Fibroblast of lung (primary cell): ENCODE results near the gene POLR2J3. TPM values are rescaled to one million over a fixed set of nuclear protein-coding genes. Genes with fewer than 3 reads are reported as not detected.
"Not testable (repeated sequence)": the region's sequence is repeated elsewhere in the genome, so short reads cannot be mapped to it uniquely, and the experiment has no call there.

Source experiments
- DNase-seq, 2 donors: peaks; one replicate each; pipeline versions ENCODE4 v3.0.0 to v3.0.0-alpha.2; 2010; ENCODE audit warnings: low read depth in 2 of 2
- H2AFZ ChIP-seq: 2 replicates; pipeline ENCODE4 v1.5.1; 2012; ENCODE audit warnings: low read length, control low read depth, inconsistent platforms
- H3K27ac ChIP-seq: 2 replicates; pipeline ENCODE4 v1.5.1; 2011; ENCODE audit warnings: low read length, control low read depth; ENCODE audit not compliant: insufficient read depth
- H3K27me3 ChIP-seq: 2 replicates; pipeline ENCODE4 v1.5.1; 2011; ENCODE audit warnings: mild to moderate bottlenecking, low read length; ENCODE audit not compliant: control insufficient read depth, insufficient read depth
- H3K36me3 ChIP-seq: 2 replicates; pipeline ENCODE4 v1.5.1; 2011; ENCODE audit warnings: low read length; ENCODE audit not compliant: control insufficient read depth, insufficient read depth
- H3K4me1 ChIP-seq: 2 replicates; pipeline ENCODE4 v1.5.1; 2011; ENCODE audit warnings: low read length; ENCODE audit not compliant: control insufficient read depth, insufficient read depth; ENCODE audit errors: extremely low read depth
- H3K4me2 ChIP-seq: 2 replicates; pipeline ENCODE4 v1.5.1; 2011; ENCODE audit warnings: low read length, control low read depth; ENCODE audit not compliant: insufficient read depth; ENCODE audit errors: extremely low read depth
- H3K4me3 ChIP-seq, 4 experiments: fragments of 200-600 bp in 1 of 4; sonication (generic) in 1 of 4; replicated peaks in 1 of 4; 2 replicates each; pipeline ENCODE4 v1.5.1; 2011 to 2016; ENCODE audit warnings: low read length in 4 of 4, low read depth in 3 of 4, mild to moderate bottlenecking in 3 of 4, control low read depth in 2 of 4, inconsistent platforms in 1 of 4, mixed read lengths in 1 of 4; ENCODE audit not compliant: insufficient read depth in 1 of 4; ENCODE audit errors: control extremely low read depth in 1 of 4
- H3K79me2 ChIP-seq: 2 replicates; pipeline ENCODE4 v1.5.1; 2012; ENCODE audit warnings: mild to moderate bottlenecking, low read length, inconsistent platforms; ENCODE audit not compliant: control insufficient read depth, insufficient read depth
- H3K9ac ChIP-seq: 2 replicates; pipeline ENCODE4 v1.5.1; 2011; ENCODE audit warnings: mild to moderate bottlenecking, low read length, control low read depth; ENCODE audit not compliant: insufficient read depth
- H3K9me3 ChIP-seq: 2 replicates; pipeline ENCODE4 v1.5.1; 2012; ENCODE audit warnings: low read depth, low read length; ENCODE audit not compliant: control insufficient read depth, insufficient read depth
- H4K20me1 ChIP-seq: 2 replicates; pipeline ENCODE4 v1.5.1; 2011; ENCODE audit warnings: low read length; ENCODE audit not compliant: control insufficient read depth, insufficient read depth; ENCODE audit errors: extremely low read depth
- polyA plus RNA-seq, 2 donors: library from polyadenylated mRNA; depleted of rRNA in 1 of 2; stranded (reverse) in 1 of 2; unstranded in 1 of 2; fragments of >200 nt; gene quantifications; 2 replicates each; pipeline ENCODE4 v1.2.1, GENCODE V29; 2011 to 2012; ENCODE audit warnings: missing spikeins in 1 of 2
- total RNA-seq: library from RNA; depleted of rRNA; stranded (reverse); fragments of >200 nt; gene quantifications from 2 replicates; pipeline ENCODE4 v1.2.1, GENCODE V29; 2014

Gene POLR2J3
- total and polyA plus RNA-seq, 2 donors (not counting 1 experiment from before 2014, with no cell fraction given): 28.6 to 29.3 TPM

DNA sequence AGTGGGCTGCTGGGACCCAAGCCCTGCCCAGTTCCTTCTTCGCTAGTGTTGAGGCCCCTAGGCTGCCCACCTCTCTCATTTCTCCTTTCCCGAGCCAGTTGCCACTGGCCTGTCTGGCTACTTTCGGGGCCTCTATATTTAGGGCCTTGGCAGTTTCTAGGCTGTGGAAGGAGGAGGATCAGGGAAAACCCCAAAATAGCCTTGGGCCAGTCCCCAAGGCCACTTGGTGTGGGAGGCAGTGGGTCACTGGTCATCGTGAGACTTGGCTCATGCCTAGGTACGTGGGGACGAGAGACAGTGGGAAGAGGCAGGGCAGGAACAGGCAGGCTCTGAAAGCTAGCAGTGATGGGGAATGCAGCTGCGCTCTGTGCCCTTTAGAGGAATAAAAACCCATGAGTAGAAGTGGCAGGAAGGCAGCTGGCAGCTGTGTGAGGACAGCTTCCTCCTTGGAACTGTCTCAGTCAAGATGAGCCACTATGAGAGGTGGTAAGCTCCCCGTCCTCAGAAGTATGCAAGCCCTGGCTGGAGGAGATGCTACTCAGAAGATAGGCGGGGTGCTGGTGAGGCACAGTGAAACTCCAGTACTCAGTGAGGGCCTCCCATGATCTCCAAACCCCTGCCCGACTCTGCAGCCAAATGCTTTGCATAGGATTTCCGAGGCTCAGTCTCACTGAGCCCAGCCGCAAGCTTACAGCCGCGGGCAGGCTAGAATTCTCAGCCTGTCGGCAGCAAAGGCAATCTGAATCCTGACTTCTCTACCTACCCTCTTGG lies 41.4 kb upstream of the POLR2J3 start:
- not testable (repeated sequence) for H2AFZ ChIP-seq, H3K4me3 ChIP-seq, H3K27ac ChIP-seq

DNA sequence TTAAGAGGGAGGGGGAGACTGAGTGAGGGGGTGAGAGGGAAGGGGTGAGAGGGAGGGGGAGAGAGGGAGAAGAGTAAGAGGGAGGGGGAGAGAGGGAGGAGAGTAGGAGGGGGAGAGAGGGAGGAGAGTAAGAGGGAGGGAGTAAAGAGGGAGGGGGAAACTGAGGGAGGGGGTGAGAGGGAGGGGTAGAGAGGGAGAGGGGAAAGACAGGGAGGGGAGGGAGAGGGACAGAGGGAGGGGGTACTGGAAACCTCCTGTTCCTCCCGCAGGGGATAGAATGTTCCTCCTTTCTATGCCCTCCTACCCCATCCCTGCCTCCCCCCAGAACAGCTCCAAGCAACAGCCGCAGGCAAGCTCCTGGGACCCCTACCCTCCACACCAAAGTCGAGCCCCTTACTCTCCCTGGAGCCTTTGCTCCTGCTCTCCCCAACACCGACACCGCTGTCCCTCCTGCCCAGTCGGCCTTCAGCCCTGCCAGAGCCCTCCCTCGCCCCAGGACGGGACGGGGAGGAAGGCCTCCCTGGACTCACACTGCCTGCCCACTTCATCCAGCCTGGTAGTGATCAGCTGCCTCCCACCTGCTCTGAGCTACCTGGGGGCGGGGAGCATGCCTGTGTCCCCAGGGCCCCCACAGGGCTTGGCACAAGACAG lies 39.4 kb upstream of the POLR2J3 start:
- peak overlapping the region in 1 of 4 experiments; percentile 14 for H3K4me3 ChIP-seq
- H3K4me2 ChIP-seq, H3K9ac ChIP-seq, H3K27ac ChIP-seq, H3K9me3 ChIP-seq, H3K79me2 ChIP-seq, H4K20me1 ChIP-seq, H3K36me3 ChIP-seq, H2AFZ ChIP-seq, H3K27me3 ChIP-seq, H3K4me1 ChIP-seq: not testable (repeated sequence)
- peak; percentile 3 for DNase-seq

More for the DNA sequence above, 41.4 kb upstream of the POLR2J3 start:
- not testable (repeated sequence) for H3K27me3 ChIP-seq, H3K9me3 ChIP-seq, H3K4me1 ChIP-seq, H3K36me3 ChIP-seq, DNase-seq, H3K9ac ChIP-seq, H4K20me1 ChIP-seq, H3K4me2 ChIP-seq, H3K79me2 ChIP-seq

DNA sequence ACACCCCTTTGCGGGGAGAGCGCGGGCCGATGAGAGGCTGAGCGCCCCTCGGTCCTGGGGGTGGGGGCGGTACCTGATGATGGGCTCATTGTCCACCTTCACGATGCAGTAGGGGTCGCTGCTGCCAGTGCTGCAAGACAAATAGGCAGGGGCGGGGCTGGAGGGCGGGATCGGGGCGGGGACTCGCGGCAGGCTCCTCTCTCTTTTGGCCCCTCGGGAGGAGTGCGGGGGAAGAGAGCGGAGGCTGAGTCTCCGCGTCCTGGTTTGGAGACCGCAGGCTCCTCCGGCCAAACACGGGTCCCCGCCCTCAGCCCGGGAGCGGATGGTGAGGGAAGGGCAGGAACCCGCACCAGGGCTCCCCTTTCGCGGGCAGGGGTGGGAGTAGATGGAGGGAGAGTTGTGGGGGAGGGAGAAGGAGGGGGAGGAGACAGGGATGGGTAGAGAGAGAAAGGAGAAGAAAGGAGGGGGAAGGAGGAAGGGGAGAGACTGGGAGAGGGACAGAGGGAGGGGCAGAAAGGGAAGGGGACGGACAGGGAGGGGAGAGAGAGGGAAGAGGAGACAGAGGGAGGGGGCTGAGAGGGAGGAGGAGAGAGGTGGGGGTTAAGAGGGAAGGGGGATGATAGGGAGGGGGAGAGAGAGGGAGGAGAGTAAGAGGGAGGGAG lies 38.8 kb upstream of the POLR2J3 start:
- not testable (repeated sequence) for H3K79me2 ChIP-seq, H3K27me3 ChIP-seq, H3K27ac ChIP-seq, H3K4me3 ChIP-seq, H3K4me2 ChIP-seq, H3K4me1 ChIP-seq, DNase-seq, H3K9ac ChIP-seq, H3K9me3 ChIP-seq, H3K36me3 ChIP-seq, H2AFZ ChIP-seq, H4K20me1 ChIP-seq

DNA sequence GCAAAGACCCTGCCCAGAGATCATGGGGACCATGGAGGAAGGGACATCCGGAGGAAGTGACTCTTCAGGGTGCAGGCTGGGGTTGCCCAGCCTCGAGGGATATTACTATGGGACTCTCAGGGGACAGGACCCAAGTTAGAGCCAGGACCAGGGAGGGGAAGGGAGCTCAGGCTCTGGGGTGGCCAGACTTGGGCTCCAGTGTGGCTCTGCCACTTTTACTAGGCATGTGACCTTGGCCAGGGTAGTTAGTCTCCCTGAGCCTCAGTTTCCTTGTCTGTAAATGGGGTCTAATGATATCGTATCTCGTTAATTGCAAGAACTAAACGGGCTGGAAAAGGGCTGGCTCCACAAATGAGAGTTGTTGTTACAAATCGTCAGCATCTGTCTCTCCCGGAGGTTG lies 38.1 kb upstream of the POLR2J3 start:
- H3K4me2 ChIP-seq, H3K36me3 ChIP-seq, DNase-seq, H3K9me3 ChIP-seq, H3K9ac ChIP-seq, H3K4me1 ChIP-seq, H3K27me3 ChIP-seq, H4K20me1 ChIP-seq, H3K79me2 ChIP-seq, H3K27ac ChIP-seq, H3K4me3 ChIP-seq, H2AFZ ChIP-seq: not testable (repeated sequence)

DNA sequence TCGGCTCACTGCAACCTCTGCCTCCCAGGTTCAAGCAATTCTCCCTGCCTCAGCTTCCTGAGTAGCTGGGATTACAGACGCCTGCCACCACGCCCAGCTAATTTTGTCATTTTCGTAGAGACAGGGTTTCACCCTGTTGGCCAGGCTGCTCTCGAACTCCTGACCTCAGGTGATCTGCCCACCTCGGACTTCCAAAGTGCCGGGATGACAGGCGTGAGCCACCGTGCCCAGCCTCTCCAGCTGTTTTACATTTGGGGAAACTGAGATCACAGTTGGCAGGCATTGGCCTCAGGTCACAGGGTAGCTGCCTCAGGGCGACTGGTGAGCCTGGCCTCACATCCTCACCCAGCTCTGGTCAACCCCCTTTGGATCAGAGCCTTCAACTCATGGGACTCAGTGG lies 37.4 kb upstream of the POLR2J3 start:
- not testable (repeated sequence) for H3K79me2 ChIP-seq, H3K27ac ChIP-seq, H3K27me3 ChIP-seq, H3K4me2 ChIP-seq, H4K20me1 ChIP-seq, H3K36me3 ChIP-seq, H3K4me1 ChIP-seq, H3K4me3 ChIP-seq, H3K9me3 ChIP-seq, H3K9ac ChIP-seq, DNase-seq, H2AFZ ChIP-seq

DNA sequence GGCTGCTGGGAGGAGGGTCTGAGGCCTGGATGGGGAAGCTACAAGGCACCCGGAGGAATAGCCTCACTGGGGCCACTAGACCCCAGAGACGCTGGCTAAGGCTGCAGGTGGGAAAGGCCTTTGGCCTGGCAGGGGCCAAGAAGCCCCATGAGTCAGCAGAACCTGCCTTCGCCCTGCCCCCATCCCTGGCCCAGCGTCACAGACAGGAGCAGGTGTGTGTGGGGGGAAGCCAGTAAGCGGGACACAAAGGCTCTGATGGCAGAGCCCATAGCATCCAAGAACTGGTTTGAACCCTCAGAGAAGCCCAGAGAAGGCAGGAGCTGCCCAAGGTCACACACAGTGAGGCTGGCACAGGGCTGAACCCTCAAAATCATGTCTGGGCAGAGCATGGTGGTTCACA lies 34.5 kb upstream of the POLR2J3 start:
- not testable (repeated sequence) for H3K9ac ChIP-seq, H3K27ac ChIP-seq, H2AFZ ChIP-seq, DNase-seq, H4K20me1 ChIP-seq, H3K4me2 ChIP-seq, H3K79me2 ChIP-seq, H3K36me3 ChIP-seq, H3K27me3 ChIP-seq, H3K4me3 ChIP-seq, H3K9me3 ChIP-seq, H3K4me1 ChIP-seq
